GM10266 (cell line): Measurements from ENCODE around the gene CHMP3.
"Not testable (repeated sequence)": the region's sequence is repeated elsewhere in the genome, so short reads cannot be mapped to it uniquely, and the experiment has no call there.

Experiments used
- DNase-seq: peaks from one replicate; pipeline ENCODE4 v3.0.0; 2012; ENCODE audit errors: extremely low spot score
- CTCF ChIP-seq: IDR thresholded peaks from 2 replicates; pipeline ENCODE4 v1.5.1; 2012; ENCODE audit warnings: mild to moderate bottlenecking, low read depth; ENCODE audit not compliant: control insufficient read depth, insufficient read depth; ENCODE audit errors: missing control alignments

CHMP3 gene

DNA sequence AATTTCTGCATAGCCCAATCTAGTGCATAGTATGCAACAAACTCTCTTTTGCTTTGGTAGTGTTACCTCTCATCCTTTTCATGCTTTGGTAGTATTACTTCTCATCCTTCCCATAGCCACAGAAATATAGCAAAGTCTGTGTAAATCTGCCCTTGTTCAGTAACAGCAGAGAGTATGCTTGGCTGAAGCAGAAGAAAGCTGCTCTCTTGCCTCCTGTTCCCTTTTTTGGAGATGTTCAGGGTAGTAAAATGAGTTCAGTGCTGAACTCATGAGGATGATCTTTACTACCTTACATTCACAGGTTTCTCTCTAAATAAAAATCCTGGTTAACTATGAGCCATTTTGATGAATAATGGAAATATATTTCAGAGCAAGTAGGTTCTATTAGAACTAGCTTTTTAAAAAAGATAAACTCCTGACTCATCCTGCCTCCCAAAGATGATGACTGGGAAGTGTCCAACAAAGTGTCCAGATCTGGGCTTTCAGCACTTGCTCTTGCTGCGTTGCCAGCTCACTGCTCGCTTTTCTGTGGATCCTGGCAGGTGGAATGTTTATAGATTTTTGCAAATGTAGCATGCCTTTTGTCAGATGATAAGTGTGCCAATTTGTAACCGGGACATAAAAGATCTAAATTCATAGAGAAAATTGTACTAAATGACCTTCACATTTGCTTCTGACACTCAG lies 29.4 kb upstream of the CHMP3 start:
- no peak for TF ChIP-seq CTCF
- DNase-seq: no peak

DNA sequence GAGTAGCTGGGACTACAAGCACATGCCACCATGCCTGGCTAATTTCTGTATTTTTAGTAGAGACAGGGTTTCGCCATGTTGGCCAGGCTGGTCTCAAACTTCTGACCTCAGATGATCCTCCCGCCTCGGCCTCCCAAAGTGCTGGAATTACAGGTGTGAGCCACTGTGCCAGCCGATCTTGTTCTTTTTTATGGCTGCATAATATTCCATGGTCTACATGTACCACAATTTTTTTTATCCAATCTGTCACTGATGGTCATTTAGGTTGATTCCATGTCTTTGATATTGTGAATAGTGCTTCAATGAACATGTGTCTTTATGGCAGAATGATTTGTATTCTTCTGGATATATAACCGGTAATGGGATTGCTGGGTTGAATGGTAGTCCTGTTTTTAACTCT lies 26.5 kb upstream of the CHMP3 start:
- not testable (repeated sequence) for DNase-seq

- no peak for TF ChIP-seq CTCF
- DNase-seq: peak; percentile 29
Measured at GRCh38 chr2:86584151-86584913, 21.1 kb upstream of the CHMP3 start.

GRCh38 chr2:86580560-86580959 lies 17.3 kb upstream of the CHMP3 start:
- no peak for TF ChIP-seq CTCF
- no peak for DNase-seq

DNA sequence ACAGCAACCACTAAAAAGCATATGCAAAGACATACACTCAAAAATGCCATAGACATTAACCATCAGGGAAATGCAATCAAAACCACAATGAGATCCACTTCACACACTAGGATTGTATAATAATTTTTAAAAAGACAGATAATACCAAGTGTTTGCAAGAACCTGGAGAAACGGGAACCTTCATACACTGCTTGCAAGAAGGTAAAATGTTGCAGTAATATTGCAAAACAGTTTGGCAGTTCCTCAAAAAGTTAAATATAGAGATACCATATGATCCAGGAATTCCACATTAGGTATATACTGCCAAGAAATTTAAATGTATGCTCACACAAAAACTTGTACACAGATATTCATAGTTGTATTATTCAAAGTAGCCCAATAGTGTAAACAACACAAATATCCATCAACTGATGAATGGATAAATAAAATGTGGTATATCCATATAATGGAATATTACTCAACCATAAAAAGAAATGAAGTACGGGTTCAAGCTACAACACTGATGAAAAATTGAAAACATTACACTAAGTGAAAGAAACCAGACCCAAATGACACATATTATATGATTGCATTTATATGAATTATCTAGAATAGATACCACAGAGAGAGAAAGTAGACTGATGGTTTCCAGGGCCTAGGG lies 14.7 kb upstream of the CHMP3 start:
- no peak for TF ChIP-seq CTCF
- no peak for DNase-seq

DNA sequence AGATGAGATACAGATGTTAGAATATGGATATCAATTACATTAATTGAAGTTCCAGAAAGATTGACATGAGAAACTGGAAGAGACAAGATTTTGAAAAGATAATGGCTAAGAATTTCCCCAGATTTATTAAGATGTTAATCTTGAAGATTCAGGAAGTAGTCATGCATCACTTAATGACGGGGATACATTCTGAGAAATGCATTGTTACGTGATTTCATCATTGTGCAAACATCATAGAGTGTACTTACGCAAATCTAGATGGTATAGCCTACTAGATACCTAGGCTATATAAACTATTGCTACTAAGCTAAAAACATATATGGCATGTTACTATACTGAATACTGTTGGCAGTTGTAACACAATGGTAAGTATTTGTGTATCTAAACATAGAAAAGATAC lies 6.8 kb upstream of the CHMP3 start:
- DNase-seq: no peak
- no peak for TF ChIP-seq CTCF

- no peak for TF ChIP-seq CTCF
- DNase-seq: no peak
Measured at GRCh38 chr2:86566821-86567190, 3.6 kb upstream of the CHMP3 start.
